Activated CD4-positive, alpha-beta T cell treated with anti-CD3 and anti-CD28 coated beads for 1 hour (primary cell): ENCODE data around the gene HYAL3.
"Not testable (repeated sequence)": the region's sequence is repeated elsewhere in the genome, so short reads cannot be mapped to it uniquely, and the experiment has no call there.

Experiments used
- DNase-seq: peaks from one replicate; pipeline ENCODE4 v3.0.0-alpha.2; 2020

HYAL3 gene

DNA sequence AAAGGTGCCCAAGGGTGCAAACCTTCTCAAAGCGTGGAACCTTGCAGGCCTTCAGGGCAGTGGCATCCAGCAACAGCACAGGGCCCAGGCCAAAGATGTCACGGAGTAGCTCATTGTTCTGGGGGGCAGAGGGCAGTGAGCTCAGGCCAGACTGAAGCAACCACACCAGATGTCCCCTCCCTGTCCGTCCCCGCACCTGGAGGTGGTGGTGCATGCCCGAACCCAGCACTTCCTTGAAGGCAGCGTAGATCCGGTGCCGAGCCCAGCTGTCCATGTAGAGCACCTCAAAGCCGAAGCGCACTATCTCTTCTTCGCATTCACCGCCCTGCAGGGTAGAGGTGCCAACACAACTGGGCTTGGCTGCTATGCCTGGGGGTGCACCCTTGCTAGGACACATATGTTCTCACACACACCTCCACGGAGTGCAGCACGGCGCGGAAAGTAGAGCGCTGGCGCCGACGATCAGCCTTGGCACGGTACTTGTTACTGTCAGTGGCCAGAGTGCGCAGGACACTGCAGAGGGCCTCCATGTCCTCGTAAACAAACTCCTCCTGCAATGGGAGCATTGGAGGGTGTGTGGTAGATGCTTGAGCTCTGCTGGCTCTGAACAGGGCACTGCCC lies 10.7 kb downstream of the HYAL3 start:
- no peak for DNase-seq

DNA sequence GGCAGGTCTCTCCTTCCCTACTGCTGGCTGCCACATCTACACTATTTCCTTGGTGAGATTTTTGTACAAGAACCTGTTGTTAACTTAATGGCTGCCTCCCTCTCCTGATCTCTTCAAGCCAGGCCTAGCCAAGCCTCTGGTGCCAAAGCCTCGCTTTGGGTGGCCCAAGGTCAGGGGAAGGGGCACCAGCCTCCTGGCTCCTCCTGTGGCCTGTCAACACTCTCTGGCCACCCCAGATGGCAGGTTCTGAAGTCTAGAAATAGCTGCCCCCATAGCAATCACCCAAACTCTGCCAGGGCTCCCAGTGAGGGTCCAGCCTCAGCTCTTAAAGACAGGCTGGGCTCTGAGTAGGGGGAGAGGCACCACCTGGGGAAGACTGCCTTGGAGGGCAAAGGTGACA lies 11.9 kb downstream of the HYAL3 start:
- DNase-seq = no peak

DNA sequence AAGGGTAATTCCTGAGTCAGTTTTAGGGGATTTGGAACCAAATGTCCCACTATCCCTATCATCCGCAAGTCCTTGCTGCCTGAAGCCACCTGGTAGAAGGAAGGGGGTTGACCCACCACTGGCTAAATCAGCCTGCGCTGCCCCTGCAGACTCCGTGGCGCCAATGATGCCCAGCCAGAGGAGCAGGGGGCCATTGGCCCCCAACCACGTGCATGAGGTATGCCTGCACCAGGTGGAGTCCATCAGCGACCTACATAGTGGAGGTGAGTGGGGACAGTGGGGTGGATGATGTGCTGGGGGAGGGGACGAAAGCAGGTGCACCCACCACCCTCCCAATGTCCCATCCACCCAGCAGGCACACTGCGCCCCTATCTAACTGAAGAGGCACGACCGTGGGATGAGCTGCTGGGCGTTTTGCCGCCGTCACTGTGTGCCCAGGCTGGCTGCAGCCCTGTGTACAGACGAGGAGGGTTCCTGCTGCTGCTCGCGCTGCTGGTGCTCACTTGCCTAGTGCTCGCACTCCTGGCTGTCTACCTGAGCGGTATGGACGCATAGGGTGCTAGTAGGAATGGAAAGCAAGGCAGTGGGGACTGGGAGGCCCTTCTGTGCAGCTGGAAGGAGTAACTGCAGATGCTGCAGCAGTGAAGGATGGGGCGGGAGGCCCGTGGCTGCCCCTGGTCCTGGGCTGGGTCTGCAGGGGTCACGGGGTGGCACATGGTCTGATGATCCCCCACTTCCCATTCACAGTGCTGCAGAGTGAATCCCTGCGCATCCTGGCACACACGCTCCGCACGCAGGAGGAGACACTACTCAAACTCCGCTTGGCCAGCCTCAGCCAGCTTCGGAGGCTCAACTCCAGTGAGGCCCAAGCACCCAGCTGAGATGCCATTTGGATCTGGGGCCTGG lies 12.6 kb downstream of the HYAL3 start:
- no peak for DNase-seq

DNA sequence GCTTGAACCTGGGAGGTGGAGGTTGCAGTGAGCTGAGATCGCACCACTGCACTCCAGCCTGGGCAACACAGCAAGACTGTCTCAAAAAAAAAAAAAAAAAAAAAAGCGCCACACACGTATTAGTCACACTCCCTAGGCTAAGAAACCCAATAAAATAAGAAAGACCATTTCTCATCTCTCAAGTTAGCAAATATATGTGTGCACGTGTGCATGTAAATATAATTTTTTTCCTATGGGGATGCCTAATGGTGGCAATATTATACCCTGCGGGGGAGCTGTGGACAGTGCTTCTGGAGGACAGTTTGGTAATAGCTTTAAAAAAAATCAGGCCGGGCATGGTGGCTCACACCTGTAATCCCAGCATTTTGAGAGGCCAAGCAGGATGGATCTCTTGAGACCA lies 15.1 kb downstream of the HYAL3 start:
- DNase-seq = not testable (repeated sequence)

DNA sequence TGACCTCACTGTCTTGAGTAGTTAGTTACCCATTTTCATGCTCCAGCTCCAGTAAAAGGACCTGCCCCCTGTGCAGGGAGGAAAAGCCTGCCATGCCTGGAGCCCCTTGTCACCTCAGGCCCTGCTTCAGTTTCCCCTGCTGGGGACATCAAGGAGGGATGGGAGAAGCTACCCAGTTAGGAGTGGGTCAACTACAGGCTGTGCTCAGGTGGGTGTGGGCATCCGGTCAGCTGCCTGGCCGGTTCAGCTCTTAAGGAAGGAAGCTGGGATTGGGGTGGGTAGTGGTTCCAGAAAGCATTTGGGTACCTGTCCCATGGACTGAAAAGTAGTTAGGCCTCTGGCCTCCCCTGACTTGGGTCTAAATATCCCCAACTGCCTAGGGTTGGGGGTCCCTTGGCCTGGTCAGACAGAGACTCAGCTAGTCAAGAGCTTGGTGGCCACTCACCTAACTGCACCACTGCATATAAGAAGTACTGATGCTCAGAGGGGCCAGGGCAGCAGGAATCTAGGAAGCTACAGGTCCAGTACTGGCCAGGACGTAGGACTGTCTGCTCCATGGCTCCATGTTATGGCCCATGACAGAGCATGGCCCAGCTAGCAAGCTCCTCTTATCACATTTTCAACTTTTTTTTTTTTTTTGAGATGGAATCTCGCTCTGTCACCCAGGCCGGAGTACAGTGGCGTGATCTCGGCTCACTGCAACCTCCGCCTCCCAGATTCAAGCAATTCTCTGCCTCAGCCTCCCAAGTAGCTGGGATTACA lies 19.8 kb downstream of the HYAL3 start:
- DNase-seq = no peak

DNA sequence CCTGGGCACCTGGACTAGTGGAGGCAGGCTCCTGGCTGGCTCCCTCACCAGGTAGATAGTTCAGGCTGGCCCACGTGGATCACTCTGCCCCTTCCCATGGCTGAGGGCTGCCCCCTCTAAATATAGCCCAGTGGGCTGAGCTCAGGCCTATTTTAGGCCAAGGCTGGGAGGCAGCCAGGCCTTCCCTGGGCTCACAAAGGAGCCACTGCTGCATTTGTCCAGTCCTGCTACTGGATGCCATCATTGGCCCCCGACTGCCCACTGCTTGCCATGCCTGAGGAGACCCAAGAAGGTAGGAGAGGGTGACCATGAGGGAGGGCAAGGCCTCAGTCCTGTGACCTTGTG lies 20.4 kb downstream of the HYAL3 start, which contains the start of gene LSMEM2:
Gene LSMEM2 (plus strand): TSS at position 208 of the 345 bp plus-strand sequence. CDS start 27 bp downstream, at position 235.
- no peak for DNase-seq

DNA sequence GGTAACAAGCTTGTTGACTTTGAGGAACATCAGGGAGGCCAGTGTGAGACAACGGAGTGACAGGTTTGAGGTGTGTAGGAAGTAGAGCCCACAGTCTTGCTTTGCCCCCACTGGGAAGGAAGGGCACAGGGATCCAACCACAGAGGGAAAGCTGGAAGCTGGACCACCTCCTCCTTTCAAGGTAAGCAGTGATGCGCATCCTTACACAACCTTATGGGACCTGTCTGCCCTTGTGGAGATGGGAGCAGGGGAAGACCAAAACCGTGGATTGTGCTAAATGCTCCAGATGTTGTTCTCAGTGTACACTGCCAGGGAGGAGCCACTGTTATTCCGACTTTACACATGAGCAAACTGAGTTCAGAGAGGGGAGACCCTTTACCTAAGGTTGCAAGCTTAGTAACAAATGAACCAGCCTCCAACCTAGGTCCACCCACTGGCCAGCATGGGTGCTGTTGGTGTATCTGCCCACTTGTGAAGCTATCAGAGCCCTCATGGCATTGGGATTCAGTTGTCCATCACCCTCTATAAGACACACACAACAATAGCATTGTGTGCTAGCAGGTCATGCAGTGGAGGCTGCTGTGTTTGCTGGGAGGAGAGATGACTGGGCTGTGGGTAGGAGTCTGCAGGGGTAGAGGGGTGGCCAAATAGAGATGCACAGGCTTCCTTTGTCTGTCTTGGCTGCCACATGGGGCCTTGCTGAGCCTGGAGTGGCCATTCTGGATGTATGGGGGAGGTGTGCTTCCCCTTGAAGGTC lies 20.9 kb downstream of the HYAL3 start:
- DNase-seq = no peak

DNA sequence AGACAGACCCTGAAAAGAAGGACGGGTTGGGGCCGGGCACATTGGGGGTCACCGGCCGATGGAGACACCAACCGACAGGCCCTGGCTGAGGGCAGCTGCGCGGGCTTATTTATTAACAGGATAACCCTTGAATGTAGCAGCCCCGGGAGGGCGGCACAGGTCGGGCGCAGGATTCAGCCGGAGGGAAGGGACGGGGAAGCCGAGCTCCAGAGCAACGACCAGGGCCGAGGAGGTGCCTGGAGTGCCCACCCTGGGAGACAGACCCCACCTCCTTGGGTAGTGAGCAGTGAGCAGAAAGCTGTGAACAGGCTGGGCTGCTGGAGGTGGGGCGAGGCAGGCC lies 22.5 kb downstream of the HYAL3 start:
- no peak for DNase-seq

DNA sequence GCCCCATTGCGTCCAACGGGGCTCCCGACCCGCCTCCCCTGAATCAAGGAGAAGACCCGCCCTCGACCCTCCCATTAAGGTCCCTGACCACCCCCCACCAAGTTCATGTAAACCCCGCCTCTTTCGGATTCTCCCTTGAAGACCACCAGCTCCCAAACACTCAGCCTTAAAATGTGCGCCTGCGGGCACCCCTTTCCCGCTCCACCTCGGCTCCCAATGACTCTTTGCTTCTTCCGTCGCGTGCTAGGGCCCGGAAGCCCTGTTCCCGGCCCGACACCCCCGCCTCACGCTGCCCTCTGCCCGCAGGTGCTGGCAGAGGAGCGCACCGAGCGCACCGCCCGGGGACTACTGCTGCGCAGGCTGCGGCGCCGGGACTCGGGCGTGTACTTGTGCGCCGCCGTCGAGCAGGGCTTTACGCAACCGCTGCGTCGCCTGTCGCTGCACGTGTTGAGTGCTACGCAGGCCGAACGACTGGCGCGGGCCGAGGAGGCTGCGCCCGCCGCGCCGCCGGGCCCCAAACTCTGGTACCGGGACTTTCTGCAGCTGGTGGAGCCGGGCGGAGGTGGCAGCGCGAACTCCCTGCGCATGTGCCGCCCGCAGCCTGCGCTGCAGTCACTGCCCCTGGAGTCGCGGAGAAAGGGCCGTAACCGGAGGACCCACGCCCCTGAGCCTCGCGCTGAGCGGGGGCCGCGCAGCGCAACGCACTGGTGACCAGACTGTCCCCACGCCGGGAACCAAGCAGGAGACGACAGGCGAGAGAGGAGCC lies 23.0 kb downstream of the HYAL3 start:
- DNase-seq = no peak

DNA sequence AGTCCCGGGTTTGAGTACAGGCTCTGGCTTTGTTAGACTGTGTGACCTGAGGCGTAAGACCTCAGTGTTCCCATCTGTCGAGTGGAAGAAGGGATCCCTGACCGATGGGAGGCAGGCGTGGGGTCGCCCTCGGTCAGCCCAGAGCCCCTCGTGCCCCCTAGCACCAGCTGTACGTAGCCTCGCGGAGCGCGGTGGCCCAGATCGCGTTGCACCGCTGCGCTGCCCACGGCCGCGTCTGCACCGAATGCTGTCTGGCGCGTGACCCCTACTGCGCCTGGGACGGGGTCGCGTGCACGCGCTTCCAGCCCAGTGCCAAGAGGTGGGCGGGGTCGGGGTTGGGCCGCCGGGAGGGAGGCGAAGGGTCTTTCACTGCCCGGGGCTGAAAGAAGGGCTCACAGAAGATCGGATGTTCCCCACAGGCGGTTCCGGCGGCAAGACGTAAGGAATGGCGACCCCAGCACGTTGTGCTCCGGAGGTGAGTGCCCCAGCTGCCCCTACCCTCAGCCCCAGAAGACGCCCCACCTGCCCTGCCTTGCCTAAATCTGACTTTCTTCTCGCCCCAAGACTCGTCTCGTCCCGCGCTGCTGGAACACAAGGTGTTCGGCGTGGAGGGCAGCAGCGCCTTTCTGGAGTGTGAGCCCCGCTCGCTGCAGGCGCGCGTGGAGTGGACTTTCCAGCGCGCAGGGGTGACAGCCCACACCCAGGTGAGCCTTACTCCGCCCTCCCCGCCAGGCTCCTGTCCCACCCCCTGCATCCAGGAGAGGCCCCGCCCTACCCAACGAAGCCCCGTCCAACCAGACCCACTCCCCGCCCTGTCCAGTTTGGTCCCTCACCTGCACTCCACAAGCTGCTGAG lies 23.8 kb downstream of the HYAL3 start:
- DNase-seq = no peak

DNA sequence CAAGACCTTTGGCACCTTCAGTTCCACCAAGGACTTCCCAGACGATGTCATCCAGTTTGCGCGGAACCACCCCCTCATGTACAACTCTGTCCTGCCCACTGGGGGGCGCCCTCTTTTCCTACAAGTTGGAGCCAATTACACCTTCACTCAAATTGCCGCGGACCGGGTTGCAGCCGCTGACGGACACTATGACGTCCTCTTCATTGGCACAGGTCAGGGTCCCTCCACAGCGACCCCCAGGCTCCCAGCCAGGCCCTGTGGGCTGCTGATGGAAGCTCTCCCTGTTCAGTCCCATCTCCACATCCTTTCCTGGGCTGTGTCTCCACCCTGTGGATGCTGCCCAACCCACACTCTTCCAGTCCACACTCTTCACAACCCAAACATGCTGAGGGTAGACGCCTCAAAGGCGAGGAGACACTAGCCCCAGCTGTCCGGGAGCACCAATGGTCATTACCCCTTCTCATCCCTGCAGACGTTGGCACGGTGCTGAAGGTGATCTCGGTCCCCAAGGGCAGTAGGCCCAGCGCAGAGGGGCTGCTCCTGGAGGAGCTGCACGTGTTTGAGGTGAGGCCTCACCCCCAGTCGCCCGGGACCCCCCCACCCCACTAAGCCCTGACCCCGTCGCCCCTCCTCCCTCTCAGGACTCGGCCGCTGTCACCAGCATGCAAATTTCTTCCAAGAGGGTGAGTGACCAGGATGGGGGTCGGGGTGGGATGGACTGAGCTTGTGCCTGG lies 24.7 kb downstream of the HYAL3 start:
- peak; percentile 55 for DNase-seq

DNA sequence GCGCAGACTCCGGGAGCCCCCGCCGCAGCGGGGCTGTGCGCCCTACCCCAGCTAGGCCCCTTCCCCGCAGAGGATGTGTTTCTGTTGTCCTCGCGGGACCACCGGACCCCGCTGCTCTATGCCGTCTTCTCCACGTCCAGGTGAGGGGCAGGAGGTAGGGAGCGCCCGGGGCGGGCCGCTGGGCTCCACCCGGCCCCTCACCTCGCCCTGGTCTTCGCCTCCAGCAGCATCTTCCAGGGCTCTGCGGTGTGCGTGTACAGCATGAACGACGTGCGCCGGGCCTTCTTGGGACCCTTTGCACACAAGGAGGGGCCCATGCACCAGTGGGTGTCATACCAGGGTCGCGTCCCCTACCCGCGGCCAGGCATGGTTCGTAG lies 25.5 kb downstream of the HYAL3 start:
- DNase-seq = no peak

DNA sequence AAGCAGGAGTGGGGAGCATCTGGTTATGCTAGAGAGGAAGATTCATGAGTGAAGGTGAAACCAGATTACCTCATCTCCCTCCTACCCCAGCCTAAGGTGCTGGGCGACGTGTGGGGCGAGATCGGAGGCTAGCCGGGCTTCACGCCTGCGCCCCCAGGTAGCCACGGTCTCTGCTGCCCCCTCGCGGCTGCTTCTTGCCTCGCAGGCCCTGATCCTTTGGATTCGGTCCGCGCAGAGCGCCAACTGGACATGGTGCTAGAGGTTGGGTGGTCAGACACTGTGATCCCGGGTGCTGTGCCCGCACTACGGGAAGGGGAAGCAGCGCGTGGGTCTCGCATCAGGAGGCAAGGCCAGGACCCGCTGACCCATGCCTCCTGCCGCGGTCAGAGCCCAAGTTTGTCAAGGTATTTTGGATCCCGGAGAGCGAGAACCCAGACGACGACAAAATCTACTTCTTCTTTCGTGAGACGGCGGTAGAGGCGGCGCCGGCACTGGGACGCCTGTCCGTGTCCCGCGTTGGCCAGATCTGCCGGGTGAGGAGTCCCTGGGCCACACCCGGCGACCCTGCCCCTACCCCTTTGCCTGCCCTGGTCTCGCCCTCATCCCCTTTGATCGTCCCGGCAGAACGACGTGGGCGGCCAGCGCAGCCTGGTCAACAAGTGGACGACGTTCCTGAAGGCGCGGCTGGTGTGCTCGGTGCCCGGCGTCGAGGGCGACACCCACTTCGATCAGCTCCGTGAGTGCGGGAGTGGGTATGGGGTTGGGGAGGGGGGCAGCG lies 26.1 kb downstream of the HYAL3 start:
- peak; percentile 77 for DNase-seq

DNA sequence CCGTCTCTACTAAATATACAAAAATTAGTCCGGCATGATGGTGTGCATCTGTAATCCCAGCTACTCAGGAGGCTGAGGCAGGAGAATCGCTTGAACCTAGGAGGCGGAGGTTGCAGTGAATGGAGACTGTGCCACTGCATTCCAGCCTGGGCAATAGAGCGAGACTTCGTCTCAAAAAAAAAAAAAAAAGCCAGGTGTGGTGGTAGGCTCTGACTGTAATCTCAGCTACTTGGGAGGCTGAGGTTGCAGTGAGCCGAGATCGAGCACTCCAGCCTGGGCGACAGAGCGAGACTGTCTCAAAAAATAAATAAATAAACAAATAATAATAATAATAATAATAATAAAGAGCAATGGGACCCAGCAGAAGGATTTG lies 26.7 kb downstream of the HYAL3 start:
- not testable (repeated sequence) for DNase-seq

DNA sequence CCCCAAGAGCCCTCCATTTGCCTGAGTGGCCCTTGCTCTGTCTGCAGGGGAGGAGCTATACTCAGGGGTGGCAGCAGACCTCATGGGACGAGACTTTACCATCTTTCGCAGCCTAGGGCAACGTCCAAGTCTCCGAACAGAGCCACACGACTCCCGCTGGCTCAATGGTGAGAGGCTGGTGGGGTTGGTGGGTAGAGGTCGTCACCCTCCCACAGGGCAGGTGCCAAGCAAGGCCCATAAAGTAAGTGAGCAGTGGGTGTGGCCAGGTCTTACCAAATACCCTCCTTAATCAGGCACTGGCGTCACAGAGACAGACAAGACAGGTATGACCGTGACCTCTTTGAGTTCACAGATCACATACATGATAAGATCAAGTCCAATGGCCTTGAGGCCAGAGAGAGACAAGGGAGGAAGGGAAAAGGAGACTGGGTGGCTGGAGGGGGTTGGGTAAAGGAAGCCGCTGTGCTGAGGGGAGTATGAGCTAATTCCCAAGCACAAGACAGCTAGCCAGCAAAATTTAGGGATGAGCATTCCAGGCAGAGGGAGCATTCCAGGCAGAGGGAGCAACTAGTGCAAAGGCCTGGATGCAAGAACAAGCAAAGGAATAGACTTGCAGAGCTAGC lies 27.8 kb downstream of the HYAL3 start:
- DNase-seq = no peak

DNA sequence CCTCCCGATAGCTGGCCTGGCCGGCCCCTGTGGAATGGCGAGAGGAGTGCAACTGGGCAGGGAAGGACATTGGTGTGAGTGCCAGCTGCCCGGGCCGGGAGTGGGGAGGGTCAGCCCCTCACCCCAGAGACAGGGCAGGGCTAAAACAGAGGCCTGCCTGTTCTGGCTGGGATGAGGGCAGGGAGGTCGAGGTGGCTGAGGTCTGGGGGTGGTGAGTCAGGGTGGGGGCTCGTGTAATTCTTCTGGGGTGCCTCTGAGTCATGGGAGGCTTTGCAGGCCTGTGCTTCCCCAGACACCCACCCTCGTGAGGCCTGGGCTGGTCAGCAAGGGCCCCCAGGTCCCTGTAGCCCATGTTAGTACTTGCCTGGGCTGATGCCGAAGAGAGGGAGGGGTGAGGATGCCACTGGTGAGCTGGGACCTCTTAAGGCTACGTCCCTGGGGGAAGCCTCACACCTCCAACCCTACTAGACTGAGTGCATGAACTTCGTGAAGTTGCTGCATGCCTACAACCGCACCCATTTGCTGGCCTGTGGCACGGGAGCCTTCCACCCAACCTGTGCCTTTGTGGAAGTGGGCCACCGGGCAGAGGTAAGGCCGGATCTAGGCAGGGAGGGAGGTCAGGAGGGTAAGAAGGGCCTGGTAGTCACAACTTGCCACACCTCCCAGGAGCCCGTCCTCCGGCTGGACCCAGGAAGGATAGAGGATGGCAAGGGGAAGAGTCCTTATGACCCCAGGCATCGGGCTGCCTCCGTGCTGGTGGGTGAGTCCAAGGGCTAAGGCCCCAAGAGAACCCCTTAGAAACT lies 28.6 kb downstream of the HYAL3 start:
- DNase-seq = no peak

DNA sequence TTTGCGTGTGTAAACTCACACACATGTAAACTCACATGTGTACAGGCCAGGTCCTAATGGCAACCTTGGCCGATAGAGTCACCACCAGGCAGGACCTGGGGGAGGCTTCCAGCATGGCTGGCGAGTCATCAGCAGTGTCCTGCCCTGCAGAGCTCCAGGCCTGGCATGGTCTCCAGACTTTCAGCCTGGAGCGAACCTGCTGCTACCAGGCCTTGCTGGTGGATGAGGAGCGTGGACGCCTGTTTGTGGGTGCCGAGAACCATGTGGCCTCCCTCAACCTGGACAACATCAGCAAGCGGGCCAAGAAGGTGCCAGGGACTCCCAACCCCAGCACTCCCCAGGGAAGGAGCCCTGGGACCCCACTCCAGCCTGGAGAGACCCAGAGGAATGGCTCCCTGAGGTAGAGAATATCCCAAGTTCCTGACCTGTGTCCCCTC lies 29.2 kb downstream of the HYAL3 start:
- no peak for DNase-seq

DNA sequence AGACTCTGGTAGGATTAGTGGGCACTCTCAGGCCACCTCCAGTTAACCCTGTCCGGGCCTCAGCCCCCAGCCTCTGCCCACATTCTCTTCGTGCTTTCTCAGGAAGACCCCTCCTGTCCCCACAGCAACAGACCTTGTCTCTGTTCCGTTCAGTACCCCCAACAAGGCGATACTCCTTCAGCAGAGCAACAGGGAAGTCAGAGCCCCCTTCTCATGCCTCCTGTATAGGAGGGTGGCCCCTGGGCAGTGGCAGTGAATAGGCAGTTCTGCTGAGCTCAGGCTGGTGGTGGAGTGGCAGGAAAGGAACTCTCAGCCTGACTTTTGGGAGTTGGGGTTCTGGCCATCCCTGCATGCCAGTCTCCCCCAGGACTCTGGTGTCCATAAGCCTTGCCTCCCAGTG lies 29.7 kb downstream of the HYAL3 start:
- no peak for DNase-seq
